Left lung (tissue), 10 donors: Measurements from ENCODE around the gene EIF4G1. TPM values are rescaled to one million over a fixed set of nuclear protein-coding genes. Genes with fewer than 3 reads are reported as not detected.
A peak's percentile ranks its signal among the peaks of the same experiment; 100 is the strongest.

Experiments
- ATAC-seq: fragments of 200-7000 bp; cut with Tn5 transposase; one replicate; pipeline ENCODE4 v1.9.1; 2020; ENCODE audit warnings: moderate library complexity
- DNase-seq, 4 donors: peaks; one replicate each; pipeline ENCODE4 v3.0.0-alpha.2; 2013 to 2020
- H3K27ac ChIP-seq, 2 donors: fragments of 200-600 bp; sonication (generic) in 1 of 2; one replicate each; pipeline versions ENCODE4 v1.5.0 to v1.8.0; 2020 to 2021
- H3K27me3 ChIP-seq, 2 donors: fragments of 200-600 bp; sonication (generic) in 1 of 2; one replicate each; pipeline versions ENCODE4 v1.5.0 to v1.8.0; 2020 to 2021
- H3K36me3 ChIP-seq, 2 donors: fragments of 200-600 bp; sonication (generic) in 1 of 2; one replicate each; pipeline versions ENCODE4 v1.5.0 to v1.8.0; 2020 to 2021
- H3K4me1 ChIP-seq, 2 donors: fragments of 200-600 bp; one replicate each; pipeline ENCODE4 v1.8.0; 2021
- H3K4me3 ChIP-seq, 2 donors: fragments of 200-600 bp; sonication (generic) in 1 of 2; one replicate each; pipeline versions ENCODE4 v1.5.0 to v1.8.0; 2020 to 2021; ENCODE audit warnings: mild to moderate bottlenecking in 1 of 2
- H3K9me3 ChIP-seq, 2 donors: fragments of 200-600 bp; sonication (generic) in 1 of 2; one replicate each; pipeline versions ENCODE4 v1.5.0 to v1.8.0; 2020 to 2021
- intact Hi-C, 2 donors: fragments of 100-400 bp; cut with DNase I; formaldehyde crosslinking; loops; one replicate each; pipeline versions ENCODE4 v1.11.2 to v1.14.2; 2022
- polyA plus RNA-seq, 6 donors: library from polyadenylated mRNA; unstranded; fragments of 120-200 nt; gene quantifications; one replicate each; pipeline ENCODE4 v1.2.1, GENCODE V29; 2013; ENCODE audit not compliant: insufficient read length in 6 of 6
- total RNA-seq, 2 donors: library from RNA; stranded (reverse); fragmentation: NEBNext Ultra II Directional; extraction: Animal tissue kit (Norgen Biotek cat#: 25700); gene quantifications; one replicate each; pipeline ENCODE4 v1.2.1, GENCODE V29; 2021
- TF ChIP-seq, protein P1 (sequence below), 2 donors: fragments of 200-600 bp; sonication (generic) in 1 of 2; IDR thresholded peaks; one replicate each; pipeline versions ENCODE4 v1.5.0 to v1.8.0; 2021; ENCODE audit warnings: antibody characterized with exemption in 2 of 2
- donor health status: DM: no; HTN: yes; CAD: no.
- donor health status: DM: no; HTN: no; CAD: no.

Gene EIF4G1
- total and polyA plus RNA-seq, 8 donors: 158 to 406 (median 203) TPM

DNA sequence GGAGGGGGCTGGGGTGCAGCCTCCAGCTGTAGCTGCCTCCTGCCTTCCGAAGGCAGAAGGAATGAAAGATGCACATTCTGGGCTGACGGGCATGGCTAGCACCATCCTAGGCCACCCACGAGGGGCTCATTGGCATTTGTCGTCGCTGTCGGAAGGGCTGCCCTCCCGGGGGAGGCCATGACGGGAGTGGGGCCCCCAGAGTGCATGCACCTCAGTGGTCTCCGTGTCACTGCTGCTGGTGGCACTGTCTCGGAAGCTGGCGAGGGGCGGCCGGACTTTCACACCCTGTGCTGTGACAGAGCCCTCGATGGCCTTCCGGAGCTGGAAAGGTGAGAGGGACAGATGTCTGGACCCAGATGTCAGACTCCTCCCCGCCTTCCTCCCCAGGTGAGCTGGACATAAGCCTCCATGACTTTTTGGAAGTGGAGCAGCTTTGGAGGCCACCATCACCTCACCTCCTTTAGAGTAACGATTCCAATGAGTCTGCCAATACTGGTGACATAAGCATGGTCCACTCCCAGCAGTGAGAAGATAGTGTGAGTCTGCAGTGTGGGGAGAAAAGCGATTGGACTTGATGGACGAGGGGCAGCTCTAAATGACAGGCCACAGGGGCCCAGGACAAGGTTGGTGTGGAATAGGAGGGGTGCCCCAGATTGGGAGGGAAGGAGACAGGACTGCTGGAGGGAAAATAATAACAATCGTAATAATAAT is 32.2 kb downstream of the EIF4G1 start:
- H3K4me1 ChIP-seq: peaks cover 0 to 11% of the 10 kb centered on the region in 2 donors
- ATAC-seq (no peak), DNase-seq (peak in 1 of 4 donors; percentile 67)
- no peaks in the 10 kb centered on the region for H3K9me3 ChIP-seq
- no peaks in the 10 kb centered on the region for H3K27me3 ChIP-seq
- no peak overlapping the region for H3K27ac ChIP-seq
- no peak overlapping the region for H3K4me3 ChIP-seq
- intact Hi-C loops: no loop called here
- TF ChIP-seq, protein P1, sequence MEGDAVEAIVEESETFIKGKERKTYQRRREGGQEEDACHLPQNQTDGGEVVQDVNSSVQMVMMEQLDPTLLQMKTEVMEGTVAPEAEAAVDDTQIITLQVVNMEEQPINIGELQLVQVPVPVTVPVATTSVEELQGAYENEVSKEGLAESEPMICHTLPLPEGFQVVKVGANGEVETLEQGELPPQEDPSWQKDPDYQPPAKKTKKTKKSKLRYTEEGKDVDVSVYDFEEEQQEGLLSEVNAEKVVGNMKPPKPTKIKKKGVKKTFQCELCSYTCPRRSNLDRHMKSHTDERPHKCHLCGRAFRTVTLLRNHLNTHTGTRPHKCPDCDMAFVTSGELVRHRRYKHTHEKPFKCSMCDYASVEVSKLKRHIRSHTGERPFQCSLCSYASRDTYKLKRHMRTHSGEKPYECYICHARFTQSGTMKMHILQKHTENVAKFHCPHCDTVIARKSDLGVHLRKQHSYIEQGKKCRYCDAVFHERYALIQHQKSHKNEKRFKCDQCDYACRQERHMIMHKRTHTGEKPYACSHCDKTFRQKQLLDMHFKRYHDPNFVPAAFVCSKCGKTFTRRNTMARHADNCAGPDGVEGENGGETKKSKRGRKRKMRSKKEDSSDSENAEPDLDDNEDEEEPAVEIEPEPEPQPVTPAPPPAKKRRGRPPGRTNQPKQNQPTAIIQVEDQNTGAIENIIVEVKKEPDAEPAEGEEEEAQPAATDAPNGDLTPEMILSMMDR (IDR thresholded peaks at IDR 0.05): no peak
- peaks cover 0 to 36% of the 10 kb centered on the region in 2 donors for H3K36me3 ChIP-seq

DNA sequence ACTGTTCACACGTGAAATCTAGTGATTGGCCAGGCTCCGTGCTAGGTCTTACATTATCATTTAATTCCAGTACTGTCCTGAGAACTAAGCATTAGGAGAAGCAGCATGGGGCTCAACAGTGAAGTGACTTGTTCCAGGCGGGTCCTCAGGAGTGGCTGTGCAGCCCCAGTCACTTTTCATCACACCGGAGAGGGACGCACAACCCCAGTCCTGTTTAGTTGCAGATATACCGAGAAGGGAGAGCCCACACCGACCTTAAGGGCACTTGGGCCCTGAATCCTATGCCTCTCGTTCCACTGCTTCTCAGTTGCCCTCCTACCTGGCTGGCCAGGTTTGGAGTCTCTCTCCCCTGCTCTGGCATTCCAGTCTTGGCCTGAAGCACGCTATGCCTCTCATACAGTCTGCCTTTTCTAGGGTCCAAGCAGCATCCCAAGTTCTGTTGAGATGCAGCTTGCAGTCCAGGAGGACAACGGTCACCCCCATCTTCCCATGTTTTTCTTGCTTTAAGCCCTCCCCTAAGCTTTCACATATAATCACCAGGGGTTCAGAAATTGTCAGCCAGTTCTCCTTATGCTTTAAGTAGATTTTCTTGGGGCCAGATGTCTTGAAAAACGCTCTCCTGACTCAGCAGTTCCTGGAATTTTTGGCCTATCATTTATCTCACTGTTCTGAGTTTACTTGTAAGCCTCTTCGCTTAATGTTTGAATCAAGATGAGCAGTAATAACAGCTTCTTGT is 33.1 kb downstream of the EIF4G1 start:
- ATAC-seq (no peak), DNase-seq (no peak)
- peaks cover 0 to 27% of the 10 kb centered on the region in 2 donors for H3K36me3 ChIP-seq
- H3K4me3 ChIP-seq: no peak overlapping the region
- no peaks in the 10 kb centered on the region for H3K27me3 ChIP-seq
- intact Hi-C loops: no loop called here
- H3K27ac ChIP-seq: no peak overlapping the region
- no peaks in the 10 kb centered on the region for H3K9me3 ChIP-seq
- TF ChIP-seq, protein P1 (IDR thresholded peaks at IDR 0.05): no peak
- peaks cover 0 to 7% of the 10 kb centered on the region in 2 donors for H3K4me1 ChIP-seq

DNA sequence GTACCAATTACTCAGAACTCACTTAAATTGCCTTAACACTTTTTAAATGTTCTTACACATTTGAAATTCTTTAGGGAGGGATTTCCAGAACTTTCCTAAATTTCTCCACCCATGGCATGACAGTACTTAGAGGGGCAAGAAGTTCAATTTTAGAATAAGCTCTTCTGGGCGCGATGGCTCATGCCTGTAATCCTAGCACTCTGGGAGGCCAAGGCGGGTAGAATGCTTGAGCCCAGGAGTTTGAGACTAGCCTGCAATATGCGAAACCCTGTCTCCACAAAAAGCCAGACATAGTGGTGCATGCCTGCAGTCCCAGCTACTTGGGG is 33.6 kb downstream of the EIF4G1 start:
- DNase-seq (no peak), ATAC-seq (no peak)
- no peak overlapping the region for H3K4me3 ChIP-seq
- intact Hi-C loops: no loop called here
- TF ChIP-seq, protein P1 (IDR thresholded peaks at IDR 0.05): no peak
- H3K27ac ChIP-seq: no peak overlapping the region
- no peaks in the 10 kb centered on the region for H3K9me3 ChIP-seq
- H3K27me3 ChIP-seq: no peaks in the 10 kb centered on the region
- H3K36me3 ChIP-seq: peaks cover 0 to 22% of the 10 kb centered on the region in 2 donors
- H3K4me1 ChIP-seq: peaks cover 0 to 7% of the 10 kb centered on the region in 2 donors

DNA sequence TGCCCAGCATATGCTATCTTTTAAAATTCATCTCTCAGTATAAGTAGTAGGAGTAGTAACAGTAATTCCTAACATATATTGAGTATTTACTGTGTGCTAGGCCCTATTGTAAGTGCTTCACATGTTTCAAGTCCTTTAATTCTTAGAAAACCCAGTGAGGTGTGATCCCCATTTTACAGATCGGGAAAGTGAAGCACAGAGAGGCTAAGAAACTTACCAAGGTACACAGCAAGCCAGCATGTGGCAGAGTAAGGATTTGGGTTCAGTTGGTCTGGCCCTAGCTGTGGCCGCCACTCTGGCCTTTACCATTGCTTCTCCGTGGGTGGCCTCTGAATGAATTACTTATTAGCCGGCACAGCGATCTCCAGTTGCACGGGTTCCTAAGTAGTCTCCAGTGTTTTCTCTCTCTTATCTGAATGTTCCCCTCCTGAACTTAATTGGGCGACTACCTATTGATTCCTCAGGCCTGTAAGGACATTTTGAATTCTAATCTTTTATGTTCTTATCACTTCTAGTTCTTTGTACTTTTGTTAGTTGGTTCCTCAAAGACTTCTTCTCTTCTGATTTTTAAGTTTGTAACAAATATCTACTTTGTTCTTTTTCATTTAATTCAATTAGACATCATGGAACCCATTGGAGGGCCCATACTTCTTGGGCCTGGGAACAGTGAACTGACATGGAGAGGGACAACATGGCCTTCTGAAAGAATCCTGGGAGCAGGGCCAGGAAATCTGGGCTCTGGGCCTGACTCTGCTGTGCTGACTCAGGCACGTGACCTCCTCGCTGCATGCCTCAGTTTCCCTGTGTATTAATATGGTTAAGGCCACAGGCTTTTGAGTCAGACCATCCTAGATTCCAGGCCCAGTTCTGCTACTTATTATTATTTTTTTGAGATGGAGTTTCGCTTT is 35.4 kb downstream of the EIF4G1 start:
- ATAC-seq (no peak), DNase-seq (no peak)
- intact Hi-C loops: no loop called here
- Histone ChIP-seq H3K27me3 (no peaks in the 10 kb centered on the region), H3K4me1 (peaks cover 0 to 7% of the 10 kb centered on the region in 2 donors), H3K27ac (no peak overlapping the region), H3K4me3 (no peak overlapping the region), H3K36me3 (peaks cover 0 to 6% of the 10 kb centered on the region in 2 donors), H3K9me3 (no peaks in the 10 kb centered on the region)
- TF ChIP-seq, protein P1 (IDR thresholded peaks at IDR 0.05): no peak
